Measurements from ENCODE around the gene ABCA13.

The ABCA13 gene

GRCh38 chr7:48438206-48438605 is 266.9 kb downstream of the ABCA13 start:
- no peak for DNase-seq

GRCh38 chr7:48441848-48442492 is 270.7 kb downstream of the ABCA13 start:
- DNase-seq, result no peak

GRCh38 chr7:48443051-48443450 is 271.8 kb downstream of the ABCA13 start:
- DNase-seq, result no peak

- DNase-seq, result no peak
These were observed 275.5 kb downstream of the ABCA13 start for GRCh38 chr7:48446721-48447120.

GRCh38 chr7:48452218-48452617 is 281.0 kb downstream of the ABCA13 start:
- DNase-seq, result no peak

- DNase-seq, result no peak
These were observed 283.5 kb downstream of the ABCA13 start for GRCh38 chr7:48454750-48455192.

- DNase-seq, result no peak
These were observed 284.1 kb downstream of the ABCA13 start for GRCh38 chr7:48455363-48455762.

GRCh38 chr7:48458701-48459524 is 287.7 kb downstream of the ABCA13 start:
- DNase-seq, result no peak

- no peak for DNase-seq
These were observed 295.5 kb downstream of the ABCA13 start for GRCh38 chr7:48466713-48467112.

- DNase-seq, result no peak
These were observed 299.9 kb downstream of the ABCA13 start for GRCh38 chr7:48471196-48471595.

GRCh38 chr7:48472640-48473039 is 301.4 kb downstream of the ABCA13 start:
- no peak for DNase-seq

GRCh38 chr7:48473205-48473865 is 302.1 kb downstream of the ABCA13 start:
- no peak for DNase-seq

GRCh38 chr7:48481235-48481634 is 310.0 kb downstream of the ABCA13 start:
- no peak for DNase-seq

GRCh38 chr7:48497521-48497920 is 326.3 kb downstream of the ABCA13 start:
- DNase-seq, result no peak

- DNase-seq, result no peak
These were observed 330.8 kb downstream of the ABCA13 start for GRCh38 chr7:48502021-48502420.

GRCh38 chr7:48505051-48505450 is 333.8 kb downstream of the ABCA13 start:
- DNase-seq, result no peak

- DNase-seq, result no peak
These were observed 334.2 kb downstream of the ABCA13 start for GRCh38 chr7:48505466-48505865.

- no peak for DNase-seq
These were observed 335.3 kb downstream of the ABCA13 start for GRCh38 chr7:48506569-48506968.

- DNase-seq, result no peak
These were observed 339.8 kb downstream of the ABCA13 start for GRCh38 chr7:48511080-48511479.

- DNase-seq, result no peak
These were observed 341.6 kb downstream of the ABCA13 start for GRCh38 chr7:48512892-48513291.

GRCh38 chr7:48515171-48515570 is 343.9 kb downstream of the ABCA13 start:
- no peak for DNase-seq

- DNase-seq, result no peak
These were observed 346.8 kb downstream of the ABCA13 start for GRCh38 chr7:48518092-48518491.

- DNase-seq, result no peak
These were observed 351.4 kb downstream of the ABCA13 start for GRCh38 chr7:48522692-48523091.
